K562 (cell line): ENCODE measurements around the gene NQO2. TPM values are rescaled to one million over a fixed set of nuclear protein-coding genes. Genes with fewer than 3 reads are reported as not detected.

Source experiments
- ARNT ChIP-seq, 2 experiments: fragments of 450-650 bp; IDR thresholded peaks; 2 replicates each; pipeline ENCODE4 v1.6.1; 2016; ENCODE audit warnings: mild to moderate bottlenecking in 1 of 2
- ELF2 ChIP-seq: fragments of 250-450 bp; sonication (Bioruptor Pico); IDR thresholded peaks from 2 replicates; pipeline ENCODE4 v1.5.0; 2021; ENCODE audit warnings: mild to moderate bottlenecking
- ESRRA ChIP-seq: fragments of 450-650 bp; IDR thresholded peaks from 2 replicates; pipeline ENCODE4 v1.6.1; 2014; ENCODE audit warnings: low read depth, mild to moderate bottlenecking, moderate library complexity, borderline replicate concordance
- GABPB2 ChIP-seq: fragments of 250-450 bp; sonication (Bioruptor Pico); conservative IDR thresholded peaks from 2 replicates; pipeline ENCODE4 v1.5.1; 2021; ENCODE audit warnings: mild to moderate bottlenecking
- HMGXB4 ChIP-seq: sonication (generic); formaldehyde crosslinking; IDR thresholded peaks from 2 replicates; pipeline ENCODE4 v1.8.1; 2023; ENCODE audit warnings: mild to moderate bottlenecking, missing genetic modification reagents
- IRF9 ChIP-seq: fragments of 450-650 bp; IDR thresholded peaks from 2 replicates; pipeline ENCODE4 v1.6.1; 2016; ENCODE audit warnings: missing biosample characterization, missing genetic modification characterization
- MXD1 ChIP-seq: fragments of 250-450 bp; sonication (Bioruptor Pico); IDR thresholded peaks from 2 replicates; pipeline ENCODE4 v1.8.0; 2021; ENCODE audit warnings: borderline replicate concordance, mild to moderate bottlenecking, moderate library complexity; ENCODE audit not compliant: poor library complexity, severe bottlenecking
- POU5F1 ChIP-seq: fragments of 150-350 bp; IDR thresholded peaks from 2 replicates; pipeline ENCODE4 v1.6.1; 2014; ENCODE audit warnings: borderline replicate concordance, low read length, low read depth, mild to moderate bottlenecking; ENCODE audit not compliant: partially characterized antibody
- RREB1 ChIP-seq: fragments of 250-450 bp; sonication (Bioruptor Pico); IDR thresholded peaks from 2 replicates; pipeline ENCODE4 v1.4.0; 2020
- SAP30 ChIP-seq: fragments of 200-600 bp; sonication (generic); IDR thresholded peaks from 2 replicates; pipeline ENCODE4 v1.6.1; 2012; ENCODE audit warnings: borderline replicate concordance, low read depth, mild to moderate bottlenecking, moderate library complexity, low read length, control low read depth, inconsistent platforms; ENCODE audit not compliant: insufficient read depth, poor library complexity, severe bottlenecking
- SMARCB1 ChIP-seq: IDR thresholded peaks from 2 replicates; pipeline ENCODE4 v1.6.1; 2011; ENCODE audit warnings: improper control_type of control experiment, low read depth; ENCODE audit not compliant: insufficient read length
- TBP ChIP-seq: optimal IDR thresholded peaks from 2 replicates; pipeline ENCODE3; 2011; ENCODE audit warnings: low read depth, low read length, improper control_type of control experiment
- ZNF217 ChIP-seq: sonication (generic); formaldehyde crosslinking; IDR thresholded peaks from 2 replicates; pipeline ENCODE4 v1.8.0; 2022; ENCODE audit warnings: mild to moderate bottlenecking, missing genetic modification reagents
- ZNF263 ChIP-seq: sonication (generic); formaldehyde crosslinking; IDR thresholded peaks from 2 replicates; pipeline ENCODE4 v1.8.0; 2022; ENCODE audit warnings: mild to moderate bottlenecking, missing genetic modification reagents, borderline replicate concordance
- polyA plus RNA-seq, 8 experiments: library from polyadenylated mRNA; depleted of rRNA in 4 of 8; stranded (reverse) in 5 of 8; unstranded in 3 of 8; fragments of >200 nt; fragmentation: Nextera tagmentation in 2 of 8; fragmentation: Illumina TruSeq in 1 of 8; extraction: Ambion mirVana in 2 of 8; extraction: Trizol in 1 of 8; gene quantifications; 2 replicates each; pipeline versions ENCODE4 v1.2.1 to v1.2.3, GENCODE V29; 2011 to 2014; ENCODE audit warnings: inconsistent platforms in 1 of 8, missing spikeins in 1 of 8
- total RNA-seq, 7 experiments: library from RNA; depleted of rRNA in 6 of 7; stranded (reverse); fragments of >200 nt in 6 of 7; fragmentation: Illumina TruSeq in 2 of 7; extraction: Trizol in 2 of 7; gene quantifications; 2 replicates each; pipeline versions ENCODE4 v1.2.1 to v1.2.3, GENCODE V29; 2011 to 2021; ENCODE audit warnings: low replicate concordance in 1 of 7

Gene NQO2
- total and polyA plus RNA-seq, 9 of the 15 experiments (the other 6 are each of a cell fraction or from before 2014, with no cell fraction given): 54.6 to 214 (median 116) TPM

GRCh38 chr6:2971420-2972218 is 28.1 kb upstream of the NQO2 start, which contains the start of gene SERPINB6 (continued):
- TF ChIP-seq ESRRA: peak; percentile 20; the same call in 1 of the 2 replicates
- no peak for TF ChIP-seq ARNT (IDR thresholded peaks at IDR 0.05)
- no peak for TF ChIP-seq IRF9 (tag)
- no peak for TF ChIP-seq GABPB2 (CRISPR knock-in tag)
- TF ChIP-seq ELF2: no peak
- peak; percentile 30 for TF ChIP-seq SAP30
- no peak for TF ChIP-seq RREB1 (CRISPR knock-in tag)
- TF ChIP-seq POU5F1: no peak
- TF ChIP-seq SMARCB1: no peak
- TF ChIP-seq TBP: no peak
- no peak for TF ChIP-seq ZNF217 (CRISPR knock-in tag)
- 0 out of 2 replicates have a peak, but pooled peaks have one; percentile 26 for TF ChIP-seq ZNF263 (CRISPR knock-in tag)
- no peak for TF ChIP-seq MXD1
- peak; percentile 3; the same call in 1 of the 2 replicates for TF ChIP-seq HMGXB4
